Fibroblast of mammary gland (primary cell): ENCODE measurements around the gene DAAM2.

Source experiments
- DNase-seq: peaks from one replicate; pipeline ENCODE4 v3.0.0-alpha.2; 2010; ENCODE audit warnings: low read depth
- H3K4me3 ChIP-seq: 2 replicates; pipeline ENCODE4 v1.5.1; 2011; ENCODE audit warnings: low read depth, mild to moderate bottlenecking, low read length, moderate library complexity; ENCODE audit not compliant: control insufficient read depth
- CTCF ChIP-seq: conservative IDR thresholded peaks from 2 replicates; pipeline ENCODE4 v1.5.1; 2011; ENCODE audit warnings: low read depth, low read length, inconsistent platforms; ENCODE audit not compliant: control insufficient read depth, insufficient read depth

The DAAM2 gene

GRCh38 chr6:39840781-39841180, 48.6 kb downstream of the DAAM2 start:
- no peak for DNase-seq
- no peak overlapping the region for H3K4me3 ChIP-seq
- TF ChIP-seq CTCF: no peak

GRCh38 chr6:39841291-39841690, 49.1 kb downstream of the DAAM2 start:
- no peak for DNase-seq
- no peak for TF ChIP-seq CTCF
- H3K4me3 ChIP-seq: no peak overlapping the region

- no peak for TF ChIP-seq CTCF
- H3K4me3 ChIP-seq: no peak overlapping the region
- DNase-seq: no peak
Observed at GRCh38 chr6:39841923-39842322, 49.7 kb downstream of the DAAM2 start.

GRCh38 chr6:39843305-39844020, 51.3 kb downstream of the DAAM2 start:
- TF ChIP-seq CTCF: peak; percentile 26
- DNase-seq: peak; percentile 30

GRCh38 chr6:39844866-39845265, 52.7 kb downstream of the DAAM2 start:
- no peak overlapping the region for H3K4me3 ChIP-seq
- no peak for DNase-seq
- no peak for TF ChIP-seq CTCF

More at GRCh38 chr6:39843305-39844020, 51.3 kb downstream of the DAAM2 start:
- no peak overlapping the region for H3K4me3 ChIP-seq

- no peak for TF ChIP-seq CTCF
- peak; percentile 24 for DNase-seq
- no peak overlapping the region for H3K4me3 ChIP-seq
Observed at GRCh38 chr6:39847221-39847620, 55.0 kb downstream of the DAAM2 start.
